CD14-positive monocyte (primary cell): Measurements from ENCODE around the gene RBM18. TPM values are rescaled to one million over a fixed set of nuclear protein-coding genes. Genes with fewer than 3 reads are reported as not detected.

Source experiments
- DNase-seq, 3 donors: peaks; one replicate each; pipeline ENCODE4 v3.0.0-alpha.2; 2011 to 2022
- H2AFZ ChIP-seq: 2 replicates; pipeline ENCODE4 v1.6.0; 2012; ENCODE audit warnings: mild to moderate bottlenecking, low read depth, low read length, inconsistent platforms; ENCODE audit not compliant: insufficient read depth, poor library complexity, severe bottlenecking
- H3K27ac ChIP-seq, 2 donors: 1 replicate in 1 of 2; 2 replicates in 1 of 2; pipeline ENCODE4 v1.5.1; 2012 to 2013; ENCODE audit warnings: low read length in 2 of 2, control low read depth in 1 of 2, inconsistent platforms in 1 of 2, low read depth in 1 of 2, mild to moderate bottlenecking in 1 of 2
- H3K27me3 ChIP-seq, 2 donors: one replicate each; pipeline versions ENCODE4 v1.6.0 to v1.6.1; 2011 to 2013; ENCODE audit warnings: low read length in 2 of 2; ENCODE audit not compliant: control insufficient read depth in 2 of 2, insufficient read depth in 2 of 2
- H3K36me3 ChIP-seq, 2 donors: replicated peaks in 1 of 2; 1 replicate in 1 of 2; 2 replicates in 1 of 2; pipeline versions ENCODE4 v1.5.1 to v1.6.1; 2012 to 2013; ENCODE audit warnings: low read length in 2 of 2, control low read depth in 1 of 2, inconsistent platforms in 1 of 2, mild to moderate bottlenecking in 1 of 2; ENCODE audit not compliant: insufficient read depth in 2 of 2, control insufficient read depth in 1 of 2
- H3K4me1 ChIP-seq, 2 donors: 1 replicate in 1 of 2; 2 replicates in 1 of 2; pipeline versions ENCODE4 v1.5.1 to v1.6.1; 2012 to 2013; ENCODE audit warnings: low read length in 2 of 2, control low read depth in 1 of 2, inconsistent platforms in 1 of 2, mild to moderate bottlenecking in 1 of 2, moderate library complexity in 1 of 2; ENCODE audit not compliant: insufficient read depth in 2 of 2, control insufficient read depth in 1 of 2
- H3K4me2 ChIP-seq: replicated peaks from 2 replicates; pipeline ENCODE3; 2012; ENCODE audit warnings: low read length, moderate library complexity, mild to moderate bottlenecking; ENCODE audit not compliant: poor library complexity, severe bottlenecking; ENCODE audit errors: extremely low read depth
- H3K4me3 ChIP-seq, 3 experiments: fragments of 200-600 bp in 1 of 3; sonication (generic) in 1 of 3; replicated peaks in 1 of 3; 1 replicate in 2 of 3; 2 replicates in 1 of 3; pipeline ENCODE4 v1.5.1; 2011 to 2013; ENCODE audit warnings: low read length in 3 of 3, mild to moderate bottlenecking in 3 of 3, control low read depth in 2 of 3, low read depth in 2 of 3, inconsistent platforms in 1 of 3, moderate library complexity in 1 of 3
- H3K79me2 ChIP-seq: 2 replicates; pipeline ENCODE4 v1.6.0; 2012; ENCODE audit warnings: mild to moderate bottlenecking, control low read depth, inconsistent platforms, low read length, moderate library complexity; ENCODE audit not compliant: insufficient read depth
- H3K9ac ChIP-seq: 2 replicates; pipeline ENCODE4 v1.6.0; 2017; ENCODE audit warnings: low read length, mild to moderate bottlenecking; ENCODE audit not compliant: insufficient read depth, poor library complexity, severe bottlenecking
- H3K9me3 ChIP-seq, 2 donors: replicated peaks in 1 of 2; 1 replicate in 1 of 2; 2 replicates in 1 of 2; pipeline versions ENCODE4 v1.5.1 to v1.6.1; 2012 to 2013; ENCODE audit warnings: low read length in 2 of 2, control low read depth in 1 of 2; ENCODE audit not compliant: control insufficient read depth in 1 of 2, insufficient read depth in 1 of 2
- H4K20me1 ChIP-seq: 2 replicates; pipeline ENCODE4 v1.6.0; 2012; ENCODE audit warnings: mild to moderate bottlenecking, low read length, control low read depth, moderate library complexity; ENCODE audit not compliant: insufficient read depth
- H3K27ac Mint-ChIP-seq, 7 donors: one replicate each; pipeline ENCODE4 v1.8.0; 2020; ENCODE audit warnings: mild to moderate bottlenecking in 7 of 7, mixed read lengths in 7 of 7, moderate library complexity in 6 of 7, inconsistent platforms in 2 of 7
- H3K27me3 Mint-ChIP-seq, 3 donors: one replicate each; pipeline ENCODE4 v1.8.0; 2021 to 2022; ENCODE audit warnings: low read depth in 3 of 3, mild to moderate bottlenecking in 3 of 3, mixed read lengths in 3 of 3, moderate library complexity in 3 of 3, inconsistent platforms in 1 of 3
- H3K36me3 Mint-ChIP-seq, 2 donors: one replicate each; pipeline ENCODE4 v1.8.0; 2020; ENCODE audit warnings: mixed read lengths in 2 of 2, inconsistent platforms in 1 of 2, mild to moderate bottlenecking in 1 of 2
- H3K4me1 Mint-ChIP-seq: one replicate; pipeline ENCODE4 v1.8.0; 2020; ENCODE audit warnings: mild to moderate bottlenecking, mixed read lengths
- H3K4me3 Mint-ChIP-seq, 2 donors: one replicate each; pipeline ENCODE4 v1.8.0; 2020; ENCODE audit warnings: mild to moderate bottlenecking in 2 of 2, mixed read lengths in 2 of 2, moderate library complexity in 1 of 2
- H3K9me3 Mint-ChIP-seq, 7 donors: one replicate each; pipeline ENCODE4 v1.8.0; 2020 to 2022; ENCODE audit warnings: mixed read lengths in 7 of 7, mild to moderate bottlenecking in 6 of 7, moderate library complexity in 6 of 7, inconsistent platforms in 2 of 7
- CTCF ChIP-seq: fragments of 200-600 bp; IDR thresholded peaks from one replicate; pipeline ENCODE4 v1.8.0; 2022; ENCODE audit warnings: antibody characterized with exemption, mild to moderate bottlenecking
- WGBS: methylation state at CpG from one replicate; pipeline ENCODE4 v1.1.5; 2013; ENCODE audit warnings: missing lambda C conversion rate; ENCODE audit not compliant: insufficient coverage; 5-methylcytosine and 5-hydroxymethylcytosine counted together
- intact Hi-C, 2 donors: fragments of 100-400 bp; cut with micrococcal nuclease; formaldehyde crosslinking; loops; one replicate each; pipeline versions ENCODE4 v1.15.0 to v1.15.1; 2023
- polyA plus RNA-seq, 3 donors: library from polyadenylated mRNA; depleted of rRNA in 1 of 3; unstranded in 2 of 3; stranded (reverse) in 1 of 3; fragments of 300-500 nt in 2 of 3; fragments of >200 nt in 1 of 3; fragmentation: Illumina TruSeq in 2 of 3; gene quantifications; 1 replicate in 2 of 3; 2 replicates in 1 of 3; pipeline ENCODE4 v1.2.3, GENCODE V29; 2012 to 2021

Gene RBM18
- polyA plus RNA-seq, 3 donors = 10.4 to 26.3 (median 25.3) TPM

GRCh38 chr9:122190597-122191381 lies 73.9 kb downstream of the RBM18 start:
- no peaks in the 10 kb centered on the region for H3K36me3 ChIP-seq
- no peak overlapping the region for H3K27ac ChIP-seq
- H3K27me3 Mint-ChIP-seq = peaks cover 0 to 3% (median 0%) of the 10 kb centered on the region in 3 donors
- no peak overlapping the region for H3K27ac Mint-ChIP-seq
- H3K4me1 ChIP-seq = no peaks in the 10 kb centered on the region
- H3K4me1 Mint-ChIP-seq = no peaks in the 10 kb centered on the region
- no peaks in the 10 kb centered on the region for H3K36me3 Mint-ChIP-seq
- no peaks in the 10 kb centered on the region for H3K9me3 Mint-ChIP-seq
- H3K27me3 ChIP-seq = no peaks in the 10 kb centered on the region
- no peak overlapping the region for H3K9ac ChIP-seq
- H4K20me1 ChIP-seq = no peaks in the 10 kb centered on the region
- no peak overlapping the region for H3K4me3 ChIP-seq
- no peak for TF ChIP-seq CTCF
- no peak overlapping the region for H2AFZ ChIP-seq
- H3K4me3 Mint-ChIP-seq = no peak overlapping the region
- no peaks in the 10 kb centered on the region for H3K9me3 ChIP-seq
- intact Hi-C loops = no loop called here
- WGBS = 96% methylated on average over 4 of the region's 12 CpGs
- H3K4me2 ChIP-seq = no peak overlapping the region
- no peaks in the 10 kb centered on the region for H3K79me2 ChIP-seq
- no peak for DNase-seq

GRCh38 chr9:122188369-122188768 lies 76.3 kb downstream of the RBM18 start:
- intact Hi-C loops = no loop called here
- H3K27ac ChIP-seq = no peak overlapping the region
- no peak overlapping the region for H2AFZ ChIP-seq
- no peak for TF ChIP-seq CTCF
- H3K4me3 ChIP-seq = no peak overlapping the region
- no peak for DNase-seq
- H3K9me3 Mint-ChIP-seq = no peaks in the 10 kb centered on the region
- no peaks in the 10 kb centered on the region for H3K4me1 Mint-ChIP-seq
- no peaks in the 10 kb centered on the region for H3K27me3 ChIP-seq
- 100% methylated on average over 6 of the region's 6 CpGs for WGBS
- H3K4me2 ChIP-seq = no peak overlapping the region
- H3K4me3 Mint-ChIP-seq = no peak overlapping the region
- no peak overlapping the region for H3K27ac Mint-ChIP-seq
- no peaks in the 10 kb centered on the region for H3K79me2 ChIP-seq
- no peaks in the 10 kb centered on the region for H3K9me3 ChIP-seq
- peaks cover 0 to 6% (median 0%) of the 10 kb centered on the region in 3 donors for H3K27me3 Mint-ChIP-seq
- H3K4me1 ChIP-seq = no peaks in the 10 kb centered on the region
- H4K20me1 ChIP-seq = no peaks in the 10 kb centered on the region
- H3K9ac ChIP-seq = no peak overlapping the region
- H3K36me3 Mint-ChIP-seq = no peaks in the 10 kb centered on the region
- no peaks in the 10 kb centered on the region for H3K36me3 ChIP-seq

Other genes with a start within 250 kb of the RBM18 start
- 1 to 10 TPM; 2.9 to 3.5 (median 3.1) TPM for gene TTLL11, start 171.5 kb downstream of the RBM18 start, polyA plus RNA-seq
- 10 to 100 TPM; 19.6 to 71.2 (median 63.5) TPM for gene NDUFA8, start 105.1 kb downstream of the RBM18 start, polyA plus RNA-seq
- not detected for gene MORN5, start 104.9 kb downstream of the RBM18 start, polyA plus RNA-seq
- not detected for gene LHX6, start 35.9 kb downstream of the RBM18 start, polyA plus RNA-seq
- gene MRRF, start within 50 bp of the RBM18 start, polyA plus RNA-seq = 10 to 100 TPM; 16.0 to 34.4 (median 16.2) TPM
- 10 to 100 TPM; 17.9 to 27.8 (median 20.5) TPM for gene PTGS1, start 106.2 kb upstream of the RBM18 start, polyA plus RNA-seq
- gene OR1J1, start 213.1 kb upstream of the RBM18 start, polyA plus RNA-seq = not detected
- not detected for gene OR1J2, start 246.0 kb upstream of the RBM18 start, polyA plus RNA-seq